Kidney epithelial cell (primary cell): ENCODE data around the gene MSMO1. TPM values are rescaled to one million over a fixed set of nuclear protein-coding genes. Genes with fewer than 3 reads are reported as not detected.

Experiments
- total RNA-seq: library from RNA; depleted of rRNA; stranded (reverse); fragments of >200 nt; gene quantifications from 2 replicates; pipeline ENCODE4 v1.2.3, GENCODE V29; 2015

MSMO1 gene
- total RNA-seq, 1 donor from 2014 or later, result 228 TPM

Other genes starting within 250 kb of the MSMO1 start
- 16.2 and 21.1 TPM in 2 replicates for gene TMEM192, start 214.8 kb upstream of the MSMO1 start, total RNA-seq
- gene KLHL2, start 120.1 kb upstream of the MSMO1 start, total RNA-seq, result 12.9 and 17.7 TPM in 2 replicates
- 8.9 and 10.7 TPM in 2 replicates for gene CPE, start 51.3 kb downstream of the MSMO1 start, total RNA-seq